NT2/D1 (cell line): ENCODE results near the gene VTN.

ENCODE experiments used
- SUZ12 ChIP-seq: IDR thresholded peaks from 2 replicates; pipeline ENCODE4 v1.6.1; 2011; ENCODE audit not compliant: insufficient read length, insufficient read depth; ENCODE audit errors: extremely low read depth
- YY1 ChIP-seq: IDR thresholded peaks from 2 replicates; pipeline ENCODE4 v1.6.1; 2011; ENCODE audit not compliant: insufficient read length, insufficient read depth
- ZNF274 ChIP-seq: IDR thresholded peaks from 2 replicates; pipeline ENCODE4 v1.6.1; 2011; ENCODE audit warnings: mild to moderate bottlenecking, low read depth, low read length

- no peak for TF ChIP-seq ZNF274
- TF ChIP-seq YY1: no peak
- TF ChIP-seq SUZ12: no peak
Observed at GRCh38 chr17:28334666-28335200, 35.4 kb downstream of the VTN start.
